Measurements from ENCODE around the gene CHSY3. TPM values are rescaled to one million over a fixed set of nuclear protein-coding genes. Genes with fewer than 3 reads are reported as not detected.

CHSY3 gene
- total RNA-seq, 6 experiments from 2014 or later, result 1.2 to 4.6 (median 1.4) TPM

GRCh38 chr5:130067364-130067763 lies 163.1 kb downstream of the CHSY3 start:
- no peak overlapping the region for H3K4me3 ChIP-seq
- TF ChIP-seq POLR2A (IDR thresholded peaks at IDR 0.05) (no peak), CTCF (IDR thresholded peaks at IDR 0.05) (no peak)
- intact Hi-C loops (cut with DNase I), result no loop called here
- H3K9me3 ChIP-seq, result no peaks in the 10 kb centered on the region
- ATAC-seq (no peak), DNase-seq (no peak)
- no peaks in the 10 kb centered on the region for H3K36me3 ChIP-seq
- no peaks in the 10 kb centered on the region for H3K4me1 ChIP-seq
- no peaks in the 10 kb centered on the region for H3K27me3 ChIP-seq
- no peak overlapping the region for H3K27ac ChIP-seq

DNA sequence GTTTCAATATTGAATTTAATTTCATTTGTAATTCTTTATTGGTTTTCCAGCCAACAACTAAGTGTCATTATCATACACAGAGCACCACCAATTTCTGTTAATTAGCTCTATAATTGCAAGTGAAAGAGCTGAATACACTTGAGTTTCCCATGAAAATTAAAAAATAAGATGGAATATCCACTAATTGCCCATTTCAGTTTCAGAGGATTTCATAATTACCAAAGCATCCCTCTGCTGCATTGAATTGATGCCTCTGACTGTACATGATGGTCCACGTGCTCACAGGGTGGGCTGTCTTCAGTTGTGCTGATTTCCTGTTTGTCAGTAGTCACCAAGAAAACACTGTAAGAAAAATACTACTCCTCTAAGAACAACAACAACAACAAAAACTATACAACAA lies 163.8 kb downstream of the CHSY3 start:
- 42% methylated on average over 1 of the region's 1 CpG for WGBS (ENCODE audit: insufficient coverage, low coverage, low lambda C conversion rate, missing lambda C conversion rate)
- no peak for DNase-seq
- H3K4me3 ChIP-seq, result no peak overlapping the region
- H3K9me3 ChIP-seq, result no peaks in the 10 kb centered on the region
- TF ChIP-seq POLR2A (IDR thresholded peaks at IDR 0.05), result no peak
- no peak for TF ChIP-seq CTCF (IDR thresholded peaks at IDR 0.05)
- ATAC-seq, result no peak
- H3K4me1 ChIP-seq, result no peaks in the 10 kb centered on the region
- no peaks in the 10 kb centered on the region for H3K27me3 ChIP-seq
- H3K36me3 ChIP-seq, result no peaks in the 10 kb centered on the region
- intact Hi-C loops (cut with DNase I), result no loop called here
- no peak overlapping the region for H3K27ac ChIP-seq

DNA sequence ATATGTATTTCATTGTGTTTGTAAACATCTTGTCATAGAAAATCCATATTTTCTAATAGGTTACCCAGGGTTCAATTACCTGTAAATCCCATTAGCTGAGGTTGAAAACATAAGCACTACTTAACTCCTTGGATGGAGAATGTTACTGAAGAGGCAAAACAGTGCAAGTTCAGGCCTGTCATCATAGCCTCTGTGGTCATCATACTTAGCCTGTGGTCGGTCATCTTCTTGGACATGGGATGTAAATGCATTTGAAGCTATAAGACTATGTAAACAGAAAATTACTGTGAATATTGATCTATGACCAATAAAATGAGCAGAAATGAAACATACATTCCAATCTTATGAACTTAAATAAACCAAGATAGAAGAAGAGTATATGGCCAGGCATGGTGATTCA lies 164.7 kb downstream of the CHSY3 start:
- Histone ChIP-seq H3K9me3 (no peaks in the 10 kb centered on the region), H3K4me3 (no peak overlapping the region), H3K36me3 (no peaks in the 10 kb centered on the region), H3K27ac (no peak overlapping the region), H3K27me3 (no peaks in the 10 kb centered on the region), H3K4me1 (no peaks in the 10 kb centered on the region)
- DNase-seq (no peak), ATAC-seq (no peak)
- WGBS (ENCODE audit: insufficient coverage, low coverage, low lambda C conversion rate, missing lambda C conversion rate), result 80% methylated on average over 1 of the region's 1 CpG
- TF ChIP-seq CTCF (IDR thresholded peaks at IDR 0.05) (no peak), POLR2A (IDR thresholded peaks at IDR 0.05) (no peak)
- intact Hi-C loops (cut with DNase I), result no loop called here

DNA sequence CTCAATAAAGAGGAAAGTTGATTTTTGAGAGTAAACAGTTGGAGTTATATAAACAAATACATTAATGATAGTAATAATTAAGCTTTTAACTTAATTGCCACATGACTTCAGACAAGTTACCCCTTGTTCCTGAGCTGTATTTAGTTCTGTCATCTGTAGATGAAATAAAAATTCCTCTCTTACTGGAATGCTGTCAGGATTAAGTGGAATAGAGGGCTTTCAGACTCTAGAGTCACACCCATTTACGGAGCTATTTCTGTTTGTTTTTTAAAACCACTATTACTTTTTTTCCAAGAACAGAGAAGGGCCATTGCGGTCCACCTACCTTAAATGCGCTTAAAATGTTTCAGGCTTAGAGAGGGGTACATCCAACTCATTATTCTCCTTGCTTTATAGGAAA lies 170.6 kb downstream of the CHSY3 start:
- TF ChIP-seq CTCF (IDR thresholded peaks at IDR 0.05) (no peak), POLR2A (IDR thresholded peaks at IDR 0.05) (no peak)
- intact Hi-C loops (cut with DNase I), result no loop called here
- DNase-seq, result no peak
- Histone ChIP-seq H3K4me1 (no peaks in the 10 kb centered on the region), H3K27ac (no peak overlapping the region), H3K4me3 (no peak overlapping the region), H3K36me3 (no peaks in the 10 kb centered on the region), H3K27me3 (no peaks in the 10 kb centered on the region), H3K9me3 (no peaks in the 10 kb centered on the region)
- ATAC-seq, result no peak
- 72% methylated on average over 3 of the region's 3 CpGs for WGBS (ENCODE audit: insufficient coverage, low coverage, low lambda C conversion rate, missing lambda C conversion rate)

- no peak for DNase-seq
- Histone ChIP-seq H3K9me3 (no peaks in the 10 kb centered on the region), H3K27ac (no peak overlapping the region), H3K4me1 (no peaks in the 10 kb centered on the region), H3K36me3 (no peaks in the 10 kb centered on the region), H3K4me3 (no peak overlapping the region), H3K27me3 (no peaks in the 10 kb centered on the region)
- TF ChIP-seq CTCF (IDR thresholded peaks at IDR 0.05), result no peak
- no peak for TF ChIP-seq POLR2A (IDR thresholded peaks at IDR 0.05)
- intact Hi-C loops (cut with DNase I), result no loop called here
- WGBS (ENCODE audit: insufficient coverage, low coverage, low lambda C conversion rate, missing lambda C conversion rate), result 80% methylated on average over 2 of the region's 2 CpGs
- ATAC-seq, result no peak
Observed at GRCh38 chr5:130077007-130077406, 172.7 kb downstream of the CHSY3 start.
